GM12872 (cell line): Measurements from ENCODE around the gene MED27.
A peak's percentile ranks its signal among the peaks of the same experiment; 100 is the strongest.

Source experiments
- TF ChIP-seq, protein P1 (sequence below): IDR thresholded peaks from 3 replicates; pipeline ENCODE4 v1.5.1; 2011; ENCODE audit warnings: low read depth, mild to moderate bottlenecking, low read length, moderate library complexity; ENCODE audit not compliant: insufficient read depth

The MED27 gene

DNA sequence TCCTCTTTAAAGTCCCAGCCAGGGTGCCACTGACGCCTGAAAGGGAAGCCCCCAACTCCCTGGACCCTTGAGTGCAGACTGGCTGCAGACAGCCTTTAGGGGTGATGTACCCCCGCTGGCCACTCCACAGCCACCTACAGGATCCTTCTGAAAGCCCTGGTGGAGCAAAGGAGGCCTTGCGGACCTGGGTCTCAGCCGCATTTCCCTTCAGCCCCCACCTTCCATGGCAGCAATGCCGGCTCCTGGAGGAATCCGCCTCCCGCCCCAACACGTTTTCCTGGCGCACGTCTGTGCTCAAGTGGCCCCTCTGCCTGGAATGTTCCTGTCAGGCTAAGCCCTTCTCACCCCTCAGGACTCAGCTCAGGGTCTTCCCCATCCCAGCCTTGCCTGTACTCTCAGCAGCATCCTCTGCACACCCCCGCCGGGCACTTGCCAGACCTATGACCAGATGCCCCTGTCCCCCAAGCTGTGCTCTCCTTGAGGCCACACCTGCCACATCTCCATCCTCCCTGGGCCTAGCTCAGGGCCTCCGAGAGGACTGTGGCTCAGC is 205.7 kb downstream of the MED27 start:
- TF ChIP-seq, protein P1, sequence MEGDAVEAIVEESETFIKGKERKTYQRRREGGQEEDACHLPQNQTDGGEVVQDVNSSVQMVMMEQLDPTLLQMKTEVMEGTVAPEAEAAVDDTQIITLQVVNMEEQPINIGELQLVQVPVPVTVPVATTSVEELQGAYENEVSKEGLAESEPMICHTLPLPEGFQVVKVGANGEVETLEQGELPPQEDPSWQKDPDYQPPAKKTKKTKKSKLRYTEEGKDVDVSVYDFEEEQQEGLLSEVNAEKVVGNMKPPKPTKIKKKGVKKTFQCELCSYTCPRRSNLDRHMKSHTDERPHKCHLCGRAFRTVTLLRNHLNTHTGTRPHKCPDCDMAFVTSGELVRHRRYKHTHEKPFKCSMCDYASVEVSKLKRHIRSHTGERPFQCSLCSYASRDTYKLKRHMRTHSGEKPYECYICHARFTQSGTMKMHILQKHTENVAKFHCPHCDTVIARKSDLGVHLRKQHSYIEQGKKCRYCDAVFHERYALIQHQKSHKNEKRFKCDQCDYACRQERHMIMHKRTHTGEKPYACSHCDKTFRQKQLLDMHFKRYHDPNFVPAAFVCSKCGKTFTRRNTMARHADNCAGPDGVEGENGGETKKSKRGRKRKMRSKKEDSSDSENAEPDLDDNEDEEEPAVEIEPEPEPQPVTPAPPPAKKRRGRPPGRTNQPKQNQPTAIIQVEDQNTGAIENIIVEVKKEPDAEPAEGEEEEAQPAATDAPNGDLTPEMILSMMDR: no peak

DNA sequence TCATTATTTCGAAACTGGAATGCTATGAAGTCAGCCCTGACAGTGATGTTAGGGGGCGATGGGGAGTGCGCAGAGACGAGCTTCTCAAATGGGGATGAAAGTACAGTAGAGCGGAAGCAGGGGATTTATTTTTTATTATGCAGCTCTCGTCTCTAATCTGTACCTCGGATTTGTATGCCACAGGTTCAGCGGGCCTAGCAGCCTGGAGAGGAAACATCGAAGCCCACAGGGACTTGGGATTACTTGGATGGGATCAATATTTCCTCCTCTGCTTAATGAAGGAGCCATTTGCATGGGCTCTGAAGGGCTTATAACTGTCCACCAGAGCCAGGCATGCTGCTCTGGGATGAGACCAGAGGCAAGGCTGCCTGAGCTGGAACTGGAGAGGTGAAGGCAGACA is 206.3 kb downstream of the MED27 start:
- TF ChIP-seq, protein P1: no peak

DNA sequence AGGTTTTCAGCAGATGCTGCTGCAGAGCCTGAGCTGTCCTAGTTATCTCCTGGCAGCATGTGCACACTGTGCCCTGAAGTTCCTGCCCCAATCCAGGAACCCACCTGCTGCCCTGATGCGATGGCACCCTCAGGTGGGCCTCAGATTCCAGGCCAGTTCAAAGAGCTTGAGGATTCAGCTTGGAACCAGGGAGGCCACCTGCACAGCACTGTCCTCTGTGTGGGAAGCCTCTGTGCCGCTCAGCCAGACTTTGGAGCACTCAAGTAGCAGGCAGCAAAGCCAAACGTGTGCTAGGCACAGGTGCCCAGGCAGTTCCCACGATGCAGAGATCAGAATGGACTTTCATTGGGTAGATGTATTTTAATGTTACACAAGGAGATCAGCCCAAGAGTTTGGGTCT is 207.0 kb downstream of the MED27 start:
- TF ChIP-seq, protein P1: no peak

DNA sequence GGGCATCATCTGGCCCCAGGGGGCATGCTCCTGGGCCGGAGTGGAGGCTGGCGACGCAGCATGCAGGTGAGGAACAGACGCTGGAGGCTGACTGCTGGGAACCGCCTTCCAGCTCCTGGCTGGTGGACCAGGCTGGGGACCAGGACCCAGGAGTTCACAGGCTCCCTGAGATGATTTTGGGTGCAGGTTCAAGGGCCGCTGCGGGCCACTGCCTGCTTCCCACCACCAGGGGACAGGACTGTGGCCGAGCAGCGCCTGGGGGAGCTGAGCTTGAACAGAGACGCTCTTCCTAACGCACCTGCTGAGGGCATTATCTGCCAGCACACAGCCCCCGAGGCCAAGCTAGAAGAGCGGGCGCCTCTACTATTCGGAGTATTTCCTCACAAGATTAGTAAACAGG is 207.7 kb downstream of the MED27 start:
- TF ChIP-seq, protein P1: peak; percentile 35

DNA sequence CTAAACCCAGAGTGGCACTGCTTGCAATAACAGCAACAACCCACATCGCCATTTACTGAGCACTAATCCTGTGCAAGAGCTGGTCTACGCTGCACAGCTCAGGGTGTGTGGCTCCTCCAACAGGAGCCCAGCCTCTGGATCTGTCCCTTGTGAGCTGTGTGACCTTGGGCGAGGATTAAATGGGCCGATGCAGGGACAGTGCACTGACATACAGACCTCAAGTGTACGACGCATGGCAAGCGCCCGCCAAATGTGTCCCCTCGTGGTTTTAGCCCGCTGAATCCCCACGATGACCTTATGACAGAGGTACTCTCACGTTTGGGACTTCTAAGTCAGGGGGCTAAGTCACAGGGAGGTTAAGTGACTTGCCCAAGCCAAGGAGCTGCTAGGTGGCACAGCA is 209.5 kb downstream of the MED27 start:
- TF ChIP-seq, protein P1: no peak

DNA sequence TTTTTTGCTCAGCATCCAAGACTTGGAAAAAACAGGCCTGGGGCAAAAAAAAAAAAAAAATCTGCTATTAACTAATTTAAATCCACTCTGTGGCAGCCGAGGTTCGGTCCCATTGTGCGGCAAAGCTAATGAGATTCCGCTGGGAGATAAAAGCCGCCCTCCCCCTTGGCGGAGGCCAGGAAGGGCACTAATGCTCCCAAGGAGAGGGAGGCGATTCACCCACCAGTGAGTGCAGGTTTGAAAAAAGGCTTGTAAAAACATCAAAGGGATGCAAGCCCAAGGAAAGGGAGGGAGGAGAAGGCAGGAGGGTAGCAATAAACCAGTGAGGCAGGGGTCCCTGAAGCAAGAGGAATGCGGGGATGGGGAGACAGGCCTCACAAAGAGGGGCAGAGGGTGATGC is 210.3 kb downstream of the MED27 start:
- TF ChIP-seq, protein P1: no peak

DNA sequence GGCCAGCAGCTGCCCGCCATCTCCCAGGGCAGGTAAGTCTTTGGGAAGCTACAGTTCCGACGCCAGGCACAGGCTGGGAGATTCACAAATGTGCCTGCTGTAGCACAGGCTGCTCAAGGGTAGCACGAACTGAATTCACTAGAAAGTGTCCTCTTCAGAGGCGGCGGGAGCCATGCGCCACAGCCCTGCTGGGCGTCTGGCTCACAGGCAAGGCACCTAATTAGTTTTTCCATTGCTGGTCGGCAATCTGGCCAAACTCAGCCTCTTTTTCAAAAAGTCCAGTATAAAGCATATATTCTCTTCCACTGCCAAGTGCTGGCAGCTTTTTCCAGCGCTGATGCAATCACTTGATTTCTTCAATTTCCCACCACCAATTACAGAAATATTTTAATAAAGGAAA is 210.9 kb downstream of the MED27 start:
- TF ChIP-seq, protein P1: no peak
